Activated B cell treated with CpG ODN at 0.5 μM for 24 hours (primary cell): Measurements from ENCODE around the gene PUDP. TPM values are rescaled to one million over a fixed set of nuclear protein-coding genes. Genes with fewer than 3 reads are reported as not detected.

Experiments used
- ATAC-seq: fragments of 200-7000 bp; cut with Tn5 transposase; one replicate; pipeline ENCODE4 v1.10.0; 2021; ENCODE audit warnings: low read depth, mild to moderate bottlenecking, moderate library complexity
- CTCF ChIA-PET: fragments of 350-600 bp; sonication (Branson Sonifier 250); formaldehyde crosslinking; loops from one replicate; lab custom pipeline; 2021; ENCODE audit warnings: antibody characterized with exemption; lab: Charles Lee
- POLR2A ChIA-PET: fragments of 350-600 bp; sonication (Branson Sonifier 250); formaldehyde crosslinking; loops from one replicate; lab custom pipeline; 2021; ENCODE audit warnings: antibody characterized with exemption; lab: Charles Lee
- DNase-seq: peaks from one replicate; pipeline ENCODE4 v3.0.0; 2022
- H3K27ac Mint-ChIP-seq: one replicate; pipeline ENCODE4 v1.8.0; 2020; ENCODE audit warnings: mixed read lengths
- H3K27me3 Mint-ChIP-seq: one replicate; pipeline ENCODE4 v1.8.0; 2021; ENCODE audit warnings: mixed read lengths
- H3K36me3 Mint-ChIP-seq: one replicate; pipeline ENCODE4 v1.8.0; 2021; ENCODE audit warnings: low read depth, mixed read lengths
- H3K4me1 Mint-ChIP-seq: one replicate; pipeline ENCODE4 v1.8.0; 2021; ENCODE audit warnings: mixed read lengths
- H3K4me3 Mint-ChIP-seq: one replicate; pipeline ENCODE4 v1.8.0; 2020; ENCODE audit warnings: mild to moderate bottlenecking, mixed read lengths
- H3K9me3 Mint-ChIP-seq: one replicate; pipeline ENCODE4 v1.8.0; 2020; ENCODE audit warnings: mixed read lengths
- CTCF ChIP-seq: fragments of 200-600 bp; IDR thresholded peaks from one replicate; pipeline ENCODE4 v1.8.0; 2022; ENCODE audit warnings: antibody characterized with exemption, mild to moderate bottlenecking
- intact Hi-C: fragments of 100-400 bp; cut with micrococcal nuclease; formaldehyde crosslinking; loops from one replicate; pipeline ENCODE4 v1.15.1; 2024
- total RNA-seq: library from RNA; stranded (reverse); gene quantifications from 2 replicates; pipeline ENCODE4 v1.2.3, GENCODE V29; 2022

PUDP gene
- total RNA-seq, 1 donor from 2014 or later = 14.0 TPM

GRCh38 chrX:7143941-7144525 is 3.9 kb downstream of the PUDP start:
- Mint-ChIP-seq H3K27me3 (no peaks in the 10 kb centered on the region), H3K27ac (no peak overlapping the region), H3K4me1 (peaks cover 9% of the 10 kb centered on the region), H3K36me3 (peaks cover 9% of the 10 kb centered on the region), H3K9me3 (no peaks in the 10 kb centered on the region), H3K4me3 (no peak overlapping the region)
- POLR2A ChIA-PET = no interaction called here
- no peak for ATAC-seq
- intact Hi-C loops = no loop called here
- CTCF ChIA-PET = no interaction called here
- no peak for TF ChIP-seq CTCF
- no peak for DNase-seq

GRCh38 chrX:7143076-7143475 is 4.9 kb downstream of the PUDP start:
- ChIA-PET POLR2A (no interaction called here), CTCF (no interaction called here)
- no peaks in the 10 kb centered on the region for H3K9me3 Mint-ChIP-seq
- ATAC-seq = no peak
- H3K27ac Mint-ChIP-seq = no peak overlapping the region
- H3K4me1 Mint-ChIP-seq = peaks cover 9% of the 10 kb centered on the region
- no peak for TF ChIP-seq CTCF
- peaks cover 9% of the 10 kb centered on the region for H3K36me3 Mint-ChIP-seq
- intact Hi-C loops = no loop called here
- H3K4me3 Mint-ChIP-seq = no peak overlapping the region
- DNase-seq = no peak
- no peaks in the 10 kb centered on the region for H3K27me3 Mint-ChIP-seq

- DNase-seq (no peak), ATAC-seq (no peak)
- Mint-ChIP-seq H3K9me3 (no peaks in the 10 kb centered on the region), H3K27ac (no peak overlapping the region), H3K4me3 (no peak overlapping the region), H3K27me3 (no peaks in the 10 kb centered on the region), H3K4me1 (peaks cover 9% of the 10 kb centered on the region), H3K36me3 (peaks cover 9% of the 10 kb centered on the region)
- TF ChIP-seq CTCF = no peak
- POLR2A ChIA-PET = no interaction called here
- CTCF ChIA-PET = interaction anchor here (0.6 kb wide), 1 partner anchor 13 kb away, joined by 3 read pairs; no protein-coding TSS in a partner anchor
- intact Hi-C loops = loop anchor here (10.0 kb wide), 1 partner anchor 565 kb away; no protein-coding TSS in a partner anchor
Observed at GRCh38 chrX:7139202-7140081, 8.5 kb downstream of the PUDP start.

GRCh38 chrX:7134981-7135380 is 13.0 kb downstream of the PUDP start:
- H3K27me3 Mint-ChIP-seq = no peaks in the 10 kb centered on the region

More at GRCh38 chrX:7134981-7135380, 13.0 kb downstream of the PUDP start:
- intact Hi-C loops = loop anchor here (10.0 kb wide), 1 partner anchor 570 kb away; no protein-coding TSS in a partner anchor
- no peak for TF ChIP-seq CTCF
- H3K36me3 Mint-ChIP-seq = peaks cover 7% of the 10 kb centered on the region
- POLR2A ChIA-PET = no interaction called here
- CTCF ChIA-PET = no interaction called here
- no peaks in the 10 kb centered on the region for H3K9me3 Mint-ChIP-seq
- peaks cover 26% of the 10 kb centered on the region for H3K4me1 Mint-ChIP-seq
- no peak overlapping the region for H3K27ac Mint-ChIP-seq
- H3K4me3 Mint-ChIP-seq = no peak overlapping the region
- no peak for DNase-seq
- ATAC-seq = no peak
